Measurements from ENCODE around the gene SEPTIN1. TPM values are rescaled to one million over a fixed set of nuclear protein-coding genes. Genes with fewer than 3 reads are reported as not detected.
A peak's percentile ranks its signal among the peaks of the same experiment; 100 is the strongest.

Gene SEPTIN1, protein sequence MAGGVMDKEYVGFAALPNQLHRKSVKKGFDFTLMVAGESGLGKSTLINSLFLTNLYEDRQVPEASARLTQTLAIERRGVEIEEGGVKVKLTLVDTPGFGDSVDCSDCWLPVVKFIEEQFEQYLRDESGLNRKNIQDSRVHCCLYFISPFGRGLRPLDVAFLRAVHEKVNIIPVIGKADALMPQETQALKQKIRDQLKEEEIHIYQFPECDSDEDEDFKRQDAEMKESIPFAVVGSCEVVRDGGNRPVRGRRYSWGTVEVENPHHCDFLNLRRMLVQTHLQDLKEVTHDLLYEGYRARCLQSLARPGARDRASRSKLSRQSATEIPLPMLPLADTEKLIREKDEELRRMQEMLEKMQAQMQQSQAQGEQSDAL
- total RNA-seq, result 1 to 10 TPM in 2 of 4 donors, under 1 TPM in 2; 0.86 to 2.5 (median 1.4) TPM

DNA sequence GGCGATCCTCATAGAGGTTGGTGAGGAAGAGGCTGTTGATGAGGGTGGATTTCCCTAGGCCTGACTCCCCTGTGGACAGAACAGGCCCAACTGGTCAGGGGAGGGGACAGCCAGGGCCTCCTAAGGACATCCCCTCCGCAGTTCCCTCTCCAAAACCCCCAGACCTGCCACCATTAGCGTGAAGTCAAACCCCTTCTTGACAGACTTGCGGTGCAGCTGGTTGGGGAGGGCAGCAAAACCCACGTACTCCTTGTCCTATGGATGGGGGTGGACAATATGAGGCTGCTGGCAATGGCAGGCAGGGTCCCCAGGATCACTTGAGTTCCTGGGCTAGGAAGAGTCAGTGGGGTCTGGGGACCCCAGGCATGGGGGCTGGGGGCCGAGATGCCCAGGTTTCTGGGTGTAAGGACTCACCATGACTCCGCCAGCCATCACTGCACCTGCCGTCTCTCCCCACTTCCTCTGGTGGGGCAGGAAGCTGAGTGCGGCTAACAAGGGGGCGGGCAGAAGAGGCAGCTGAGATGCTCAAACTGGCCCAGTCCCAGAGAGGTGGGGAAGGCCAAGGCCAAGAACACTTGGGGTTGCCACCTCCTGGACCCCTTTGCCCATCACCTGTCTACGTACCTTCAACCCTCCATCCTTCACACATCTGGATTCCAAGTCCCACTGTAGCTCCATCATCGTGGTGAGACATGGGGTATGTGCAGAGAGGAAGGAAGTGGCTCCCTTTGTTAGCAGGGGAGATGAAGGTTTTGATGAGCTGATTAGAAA lies at the start of gene SEPTIN1:
TSS of gene SEPTIN1 (minus strand) at position 451 of the 771 bp plus-strand sequence. CDS start at position 432, 19 bp downstream.
- WGBS, result 71% methylated on average over 7 of the region's 12 CpGs
- TF ChIP-seq POLR2AphosphoS5 (IDR thresholded peaks at IDR 0.05) (no peak), POLR2A (IDR thresholded peaks at IDR 0.05; ENCODE audit: low read depth) (no peak), EP300 (IDR thresholded peaks at IDR 0.05) (no peak)
- TF ChIP-seq, protein P1, sequence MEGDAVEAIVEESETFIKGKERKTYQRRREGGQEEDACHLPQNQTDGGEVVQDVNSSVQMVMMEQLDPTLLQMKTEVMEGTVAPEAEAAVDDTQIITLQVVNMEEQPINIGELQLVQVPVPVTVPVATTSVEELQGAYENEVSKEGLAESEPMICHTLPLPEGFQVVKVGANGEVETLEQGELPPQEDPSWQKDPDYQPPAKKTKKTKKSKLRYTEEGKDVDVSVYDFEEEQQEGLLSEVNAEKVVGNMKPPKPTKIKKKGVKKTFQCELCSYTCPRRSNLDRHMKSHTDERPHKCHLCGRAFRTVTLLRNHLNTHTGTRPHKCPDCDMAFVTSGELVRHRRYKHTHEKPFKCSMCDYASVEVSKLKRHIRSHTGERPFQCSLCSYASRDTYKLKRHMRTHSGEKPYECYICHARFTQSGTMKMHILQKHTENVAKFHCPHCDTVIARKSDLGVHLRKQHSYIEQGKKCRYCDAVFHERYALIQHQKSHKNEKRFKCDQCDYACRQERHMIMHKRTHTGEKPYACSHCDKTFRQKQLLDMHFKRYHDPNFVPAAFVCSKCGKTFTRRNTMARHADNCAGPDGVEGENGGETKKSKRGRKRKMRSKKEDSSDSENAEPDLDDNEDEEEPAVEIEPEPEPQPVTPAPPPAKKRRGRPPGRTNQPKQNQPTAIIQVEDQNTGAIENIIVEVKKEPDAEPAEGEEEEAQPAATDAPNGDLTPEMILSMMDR (IDR thresholded peaks at IDR 0.05), result no peak
- H3K27ac ChIP-seq (replicated peaks in 1 of 4), result peak within 1 kb of the TSS in 1 of 4 donors; percentile 8
- no peaks in the 10 kb centered on the region for H3K27me3 ChIP-seq
- DNase-seq (ENCODE audit: extremely low spot score), result no peak
- H3K4me1 ChIP-seq, result peaks cover 7 to 24% (median 21%) of the 10 kb centered on the region in 4 donors
- H3K9me3 ChIP-seq, result no peaks in the 10 kb centered on the region
- H3K36me3 ChIP-seq, result no peaks in the 10 kb centered on the region
- intact Hi-C loops (cut with DNase I), result no loop called here
- no peak within 1 kb of the TSS for H3K4me3 ChIP-seq

DNA sequence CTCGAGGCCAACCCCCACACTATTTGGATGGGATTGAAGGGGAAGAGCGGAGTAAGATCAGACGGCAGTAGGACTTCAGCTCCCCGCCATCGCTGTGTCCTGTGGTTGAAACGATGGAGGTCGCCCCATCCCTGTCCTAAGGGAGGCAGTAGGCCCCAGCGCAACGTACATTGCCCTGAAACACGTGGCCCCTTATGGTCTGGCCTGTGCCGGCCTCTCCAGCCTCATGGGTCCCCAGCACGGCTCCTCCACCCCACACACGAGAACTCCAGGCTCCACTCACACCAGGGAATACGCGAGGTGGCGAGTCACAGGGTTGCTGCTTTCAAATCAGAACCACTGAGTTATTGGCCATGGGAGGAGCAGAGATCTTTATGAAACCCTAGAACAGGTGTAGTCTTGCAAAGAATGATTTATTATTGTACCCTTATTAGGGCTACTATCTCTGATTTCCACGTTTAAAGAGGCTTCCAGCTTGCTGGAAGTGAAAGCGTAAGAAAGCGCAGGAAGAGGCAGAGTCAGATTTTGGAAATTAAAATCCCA lies 48.1 kb upstream of the SEPTIN1 start:
- 59% methylated on average over 13 of the region's 19 CpGs for WGBS
- peak overlapping the region; percentile 67 to 70 (median 68) for H3K4me3 ChIP-seq
- H3K27me3 ChIP-seq, result no peaks in the 10 kb centered on the region
- H3K27ac ChIP-seq (replicated peaks in 1 of 4), result peak overlapping the region; percentile 75 to 88 (median 80)
- no peaks in the 10 kb centered on the region for H3K9me3 ChIP-seq
- intact Hi-C loops (cut with DNase I), result loop anchor here (5.0 to 10.0 kb wide), 2 partner anchors 92 to 264 kb away; partner anchors contain the start of gene SRCAP
- TF ChIP-seq POLR2AphosphoS5 (IDR thresholded peaks at IDR 0.05) (no peak), POLR2A (IDR thresholded peaks at IDR 0.05; ENCODE audit: low read depth) (no peak), EP300 (IDR thresholded peaks at IDR 0.05) (no peak)
- TF ChIP-seq, protein P1 (IDR thresholded peaks at IDR 0.05), result peak in 1 of 3 experiments; percentile 22
- peaks cover 0 to 13% (median 5%) of the 10 kb centered on the region in 4 donors for H3K36me3 ChIP-seq
- H3K4me1 ChIP-seq, result peaks cover 16 to 23% (median 19%) of the 10 kb centered on the region in 4 donors
- no peak for DNase-seq (ENCODE audit: extremely low spot score)

DNA sequence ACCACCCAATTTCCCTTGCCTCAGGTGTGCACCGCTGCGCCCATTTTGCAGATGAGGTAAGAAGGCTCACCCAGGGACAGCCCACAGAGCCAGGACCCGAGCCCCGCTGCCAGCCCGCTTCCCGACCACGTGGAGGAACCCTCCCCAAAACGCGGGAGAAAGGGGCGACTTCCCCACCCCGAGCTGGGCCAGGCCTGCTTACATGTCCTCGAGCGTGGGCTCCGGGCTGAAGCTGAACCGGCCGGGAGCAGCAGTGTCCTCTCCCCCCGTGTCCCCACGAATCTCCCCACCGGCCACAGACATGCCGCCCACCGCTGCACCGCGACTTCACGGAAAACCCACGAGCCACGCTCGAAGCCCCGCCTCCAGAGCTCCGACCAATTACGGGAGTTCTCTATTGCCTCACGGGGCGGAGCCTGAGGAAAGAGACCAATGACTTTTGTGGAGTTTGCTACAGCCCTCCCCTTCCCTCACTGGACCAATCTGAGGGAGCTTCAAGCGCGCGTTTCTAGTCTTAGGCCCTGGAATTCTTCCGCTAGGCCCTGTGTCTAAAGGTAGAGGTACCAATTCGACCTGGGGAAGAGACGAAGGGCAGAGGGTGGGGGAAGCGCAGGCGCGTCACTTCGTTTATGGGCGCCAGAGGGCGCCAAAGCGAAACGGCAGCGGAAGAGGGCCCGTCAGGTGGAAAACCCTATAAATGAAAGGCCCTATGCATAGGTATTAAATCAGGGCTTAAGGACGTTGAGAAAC lies 47.5 kb upstream of the SEPTIN1 start, which contains the start of gene DCTPP1:
TSS of gene DCTPP1 (minus strand) at position 353 of the 750 bp plus-strand sequence. CDS start at position 303, 50 bp downstream.
- Histone ChIP-seq H3K4me3 (peak within 1 kb of the TSS; percentile 67 to 70 (median 68)), H3K27ac (replicated peaks in 1 of 4) (peak within 1 kb of the TSS; percentile 75 to 88 (median 80)), H3K4me1 (peaks cover 16 to 23% (median 19%) of the 10 kb centered on the region in 4 donors), H3K27me3 (no peaks in the 10 kb centered on the region), H3K9me3 (no peaks in the 10 kb centered on the region), H3K36me3 (peaks cover 0 to 16% (median 6%) of the 10 kb centered on the region in 4 donors)
- intact Hi-C loops (cut with DNase I), result loop anchor here (5.0 to 10.0 kb wide), 2 partner anchors 92 to 265 kb away; partner anchors contain the start of gene SRCAP
- DNase-seq (ENCODE audit: extremely low spot score), result peak; percentile 98
- no peak for TF ChIP-seq POLR2A (IDR thresholded peaks at IDR 0.05; ENCODE audit: low read depth)
- no peak for TF ChIP-seq EP300 (IDR thresholded peaks at IDR 0.05)
- peak; percentile 74 to 86 for TF ChIP-seq POLR2AphosphoS5 (IDR thresholded peaks at IDR 0.05)
- TF ChIP-seq, protein P1 (IDR thresholded peaks at IDR 0.05), result peak; percentile 68 to 90 (median 77)
- 2% methylated on average over 41 of the region's 49 CpGs for WGBS

DNA sequence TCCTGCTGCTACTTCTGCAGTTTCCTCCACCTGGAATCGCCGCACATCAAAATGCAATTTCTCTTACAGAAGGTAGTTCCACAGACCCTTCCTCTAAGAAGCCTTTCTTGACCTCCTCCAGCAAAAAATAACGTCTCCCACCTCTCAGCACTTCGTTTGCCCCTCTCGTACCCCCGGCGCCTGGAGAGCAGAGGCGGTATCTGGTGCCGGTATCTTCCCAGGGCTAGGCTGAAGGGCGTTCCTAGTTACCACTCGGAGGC lies 47.0 kb upstream of the SEPTIN1 start:
- Histone ChIP-seq H3K9me3 (no peaks in the 10 kb centered on the region), H3K27ac (replicated peaks in 1 of 4) (peak overlapping the region; percentile 75 to 88 (median 80)), H3K4me3 (peak overlapping the region; percentile 67 to 70 (median 68)), H3K36me3 (peaks cover 0 to 21% (median 9%) of the 10 kb centered on the region in 4 donors), H3K27me3 (no peaks in the 10 kb centered on the region), H3K4me1 (peaks cover 16 to 23% (median 19%) of the 10 kb centered on the region in 4 donors)
- 3% methylated on average over 11 of the region's 11 CpGs for WGBS
- DNase-seq (ENCODE audit: extremely low spot score), result no peak
- TF ChIP-seq, protein P1 (IDR thresholded peaks at IDR 0.05), result no peak
- TF ChIP-seq POLR2AphosphoS5 (IDR thresholded peaks at IDR 0.05), result no peak
- TF ChIP-seq EP300 (IDR thresholded peaks at IDR 0.05), result no peak
- TF ChIP-seq POLR2A (IDR thresholded peaks at IDR 0.05; ENCODE audit: low read depth), result no peak
- intact Hi-C loops (cut with DNase I), result no loop called here

Measured in esophagus muscularis mucosa (tissue), 4 donors.